Measurements from ENCODE around the gene ADAM17. TPM values are rescaled to one million over a fixed set of nuclear protein-coding genes. Genes with fewer than 3 reads are reported as not detected.
A peak's percentile ranks its signal among the peaks of the same experiment; 100 is the strongest.

Gene ADAM17
- total and polyA plus RNA-seq, 2 of the 13 experiments (the other 11 are each of a cell fraction or from before 2014, with no cell fraction given) = 6.5 to 33.4 TPM

- TF ChIP-seq SNAI1 (CRISPR knock-in tag; IDR thresholded peaks at IDR 0.05; ENCODE audit: borderline replicate concordance) = no peak
- TF ChIP-seq ZKSCAN5 (CRISPR knock-in tag; IDR thresholded peaks at IDR 0.05) = no peak
- TF ChIP-seq ZNF430 (CRISPR knock-in tag; IDR thresholded peaks at IDR 0.05) = no peak
- TF ChIP-seq ZSCAN30 (CRISPR knock-in tag; IDR thresholded peaks at IDR 0.05) = no peak
- no peak for TF ChIP-seq ZNF740 (CRISPR knock-in tag; IDR thresholded peaks at IDR 0.05)
- no peak for TF ChIP-seq SRSF1 (optimal IDR thresholded peaks at IDR 0.05; ENCODE audit: low read depth, low read length)
- TF ChIP-seq BCL6 (CRISPR knock-in tag; IDR thresholded peaks at IDR 0.05) = peak; percentile 76
- no peak for TF ChIP-seq SMARCC2 (IDR thresholded peaks at IDR 0.05)
- TF ChIP-seq RXRB (CRISPR knock-in tag; IDR thresholded peaks at IDR 0.05; ENCODE audit: borderline replicate concordance) = peak; percentile 65; the same call in 1 of the 2 replicates
- TF ChIP-seq, protein P1, sequence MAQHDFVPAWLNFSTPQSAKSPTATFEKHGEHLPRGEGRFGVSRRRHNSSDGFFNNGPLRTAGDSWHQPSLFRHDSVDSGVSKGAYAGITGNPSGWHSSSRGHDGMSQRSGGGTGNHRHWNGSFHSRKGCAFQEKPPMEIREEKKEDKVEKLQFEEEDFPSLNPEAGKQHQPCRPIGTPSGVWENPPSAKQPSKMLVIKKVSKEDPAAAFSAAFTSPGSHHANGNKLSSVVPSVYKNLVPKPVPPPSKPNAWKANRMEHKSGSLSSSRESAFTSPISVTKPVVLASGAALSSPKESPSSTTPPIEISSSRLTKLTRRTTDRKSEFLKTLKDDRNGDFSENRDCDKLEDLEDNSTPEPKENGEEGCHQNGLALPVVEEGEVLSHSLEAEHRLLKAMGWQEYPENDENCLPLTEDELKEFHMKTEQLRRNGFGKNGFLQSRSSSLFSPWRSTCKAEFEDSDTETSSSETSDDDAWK (CRISPR knock-in tag; IDR thresholded peaks at IDR 0.05) = no peak
- TF ChIP-seq RORA (CRISPR knock-in tag; IDR thresholded peaks at IDR 0.05) = no peak
- no peak for TF ChIP-seq PRDM15 (CRISPR knock-in tag; IDR thresholded peaks at IDR 0.05)
- TF ChIP-seq E2F5 (CRISPR knock-in tag; conservative IDR thresholded peaks at IDR 0.05) = no peak
- TF ChIP-seq TBX2 (CRISPR knock-in tag; IDR thresholded peaks at IDR 0.05; ENCODE audit: borderline replicate concordance) = peak; percentile 14; the same call in 1 of the 2 replicates
- TF ChIP-seq ZNF225 (CRISPR knock-in tag; IDR thresholded peaks at IDR 0.05) = no peak
- no peak for TF ChIP-seq MED13 (CRISPR knock-in tag; IDR thresholded peaks at IDR 0.05)
- TF ChIP-seq SOX6 (IDR thresholded peaks at IDR 0.05) = no peak
- peak; percentile 54 for TF ChIP-seq SOX6 (CRISPR knock-in tag; IDR thresholded peaks at IDR 0.05)
- TF ChIP-seq TSC22D2 (CRISPR knock-in tag; IDR thresholded peaks at IDR 0.05; ENCODE audit: borderline replicate concordance) = no peak
- TF ChIP-seq ZBTB14 (CRISPR knock-in tag; IDR thresholded peaks at IDR 0.05) = no peak
- TF ChIP-seq YY1 (IDR thresholded peaks at IDR 0.05; ENCODE audit: insufficient read depth, insufficient replicate concordance, low read depth, low read length) = no peak
- TF ChIP-seq SYNCRIP (IDR thresholded peaks at IDR 0.05; ENCODE audit: insufficient read depth, low read depth, low read length) = no peak
- TF ChIP-seq ZNF333 (CRISPR knock-in tag; IDR thresholded peaks at IDR 0.05; ENCODE audit: borderline replicate concordance) = no peak
- no peak for TF ChIP-seq SRSF4 (IDR thresholded peaks at IDR 0.05; ENCODE audit: low read depth, low read length, poor library complexity, severe bottlenecking)
- TF ChIP-seq NR2F1 (CRISPR knock-in tag; IDR thresholded peaks at IDR 0.05) = peak; percentile 49 to 52; a peak in 2 of 4 replicates
Measured at GRCh38 chr2:9490789-9491188, 64.8 kb downstream of the ADAM17 start (continued).
